ENCODE measurements around the gene MAP7.

Gene MAP7

DNA sequence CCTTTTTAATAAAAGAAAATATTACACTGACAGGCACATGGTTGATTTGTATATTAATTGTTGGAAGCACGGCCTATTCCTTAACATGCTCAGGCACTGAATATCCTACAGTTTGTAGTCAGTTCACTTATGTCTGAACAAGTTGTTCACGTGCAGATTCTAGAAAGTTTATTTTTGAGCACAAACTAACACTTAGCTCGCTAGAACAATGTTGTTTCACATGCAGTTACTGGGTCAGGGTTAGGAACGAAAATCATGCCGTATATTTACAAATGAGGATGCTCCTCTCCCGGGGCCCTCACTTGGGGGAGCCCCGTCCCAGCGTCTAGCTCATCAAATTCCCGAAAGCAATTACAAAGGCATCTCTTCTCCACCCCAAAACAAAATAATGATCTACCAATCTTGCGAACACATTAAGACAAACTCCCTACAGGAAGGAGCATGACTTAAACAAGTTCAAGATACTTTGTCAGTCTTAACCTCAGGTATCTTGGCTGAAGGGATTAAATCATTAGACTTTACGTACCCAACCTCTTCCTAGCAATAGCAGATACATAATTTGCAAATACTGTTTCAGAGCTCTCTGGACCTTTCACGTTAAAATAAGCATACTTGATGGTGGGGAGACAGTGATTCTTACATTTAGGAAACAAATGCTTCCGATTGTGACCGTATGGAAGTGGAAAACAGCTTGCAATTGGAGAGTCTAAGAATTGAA lies 1.5 kb downstream of the MAP7 start:
- no peak for TF ChIP-seq CTCF (IDR thresholded peaks at IDR 0.05; ENCODE audit: extremely low read depth, missing control alignments)
- DNase-seq (ENCODE audit: low spot score) = no peak

- DNase-seq (ENCODE audit: low spot score) = no peak
- TF ChIP-seq CTCF (IDR thresholded peaks at IDR 0.05; ENCODE audit: extremely low read depth, missing control alignments) = no peak
Measured at GRCh38 chr6:136547871-136548270, 2.4 kb downstream of the MAP7 start.

DNA sequence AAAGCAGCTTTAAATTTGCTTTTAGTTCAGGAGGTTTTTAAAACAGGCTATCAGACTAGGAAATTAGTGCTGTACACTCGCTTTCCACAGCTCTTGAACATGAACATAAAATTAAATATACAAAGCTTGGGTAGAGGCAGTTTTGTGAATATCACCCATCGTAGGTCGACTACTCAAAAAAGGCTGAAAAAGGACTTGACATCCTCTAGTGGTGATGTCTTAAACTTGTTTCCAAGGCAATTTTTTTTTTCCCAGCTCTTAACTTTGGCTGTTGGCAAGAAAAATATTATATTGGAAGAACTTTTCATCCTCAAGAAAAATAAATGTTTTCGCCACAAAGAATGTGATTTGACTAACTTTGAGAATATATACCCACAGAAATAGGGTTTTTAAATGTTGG lies 2.9 kb downstream of the MAP7 start:
- TF ChIP-seq CTCF (IDR thresholded peaks at IDR 0.05; ENCODE audit: extremely low read depth, missing control alignments) = peak; percentile 20
- no peak for DNase-seq (ENCODE audit: low spot score)

DNA sequence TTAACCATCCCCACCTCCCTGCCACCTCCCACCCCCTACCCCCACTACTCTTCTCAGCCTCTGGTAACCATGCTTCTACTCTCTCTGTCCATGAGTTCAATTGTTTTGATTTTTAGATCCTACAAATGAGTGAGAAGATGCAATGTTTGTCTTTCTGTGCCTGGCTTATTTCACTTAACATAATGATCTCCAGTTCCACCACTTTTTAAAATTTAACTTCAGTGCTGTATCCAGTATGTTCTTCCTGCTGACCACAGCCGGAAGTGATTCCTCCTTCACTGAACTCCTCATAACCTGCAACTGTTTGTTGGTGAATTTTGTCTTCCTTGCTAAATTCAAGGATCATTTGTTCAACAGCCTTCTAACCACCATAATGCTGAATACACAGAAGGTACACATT lies 3.9 kb downstream of the MAP7 start:
- TF ChIP-seq CTCF (IDR thresholded peaks at IDR 0.05; ENCODE audit: extremely low read depth, missing control alignments) = no peak
- no peak for DNase-seq (ENCODE audit: low spot score)

DNA sequence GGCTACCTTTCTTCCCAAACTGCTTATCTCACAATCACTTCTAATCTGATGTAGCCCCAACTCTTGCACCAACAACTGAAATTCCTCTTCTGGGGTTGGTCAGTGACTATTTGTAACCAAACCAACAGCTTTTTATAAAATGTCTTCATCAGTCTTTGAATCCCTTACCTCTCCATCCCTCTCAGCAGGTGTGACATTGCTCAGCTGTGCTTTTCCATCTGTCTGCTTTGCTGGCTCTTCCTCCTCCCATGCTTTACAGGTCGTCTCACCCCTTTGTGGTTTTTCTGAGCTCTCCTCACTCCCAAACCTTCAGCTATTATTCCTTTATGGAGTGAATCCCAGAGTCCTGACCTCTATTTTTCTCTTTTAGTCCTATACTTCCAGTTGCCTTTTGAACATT lies 5.9 kb downstream of the MAP7 start:
- no peak for TF ChIP-seq CTCF (IDR thresholded peaks at IDR 0.05; ENCODE audit: extremely low read depth, missing control alignments)
- DNase-seq (ENCODE audit: low spot score) = no peak

DNA sequence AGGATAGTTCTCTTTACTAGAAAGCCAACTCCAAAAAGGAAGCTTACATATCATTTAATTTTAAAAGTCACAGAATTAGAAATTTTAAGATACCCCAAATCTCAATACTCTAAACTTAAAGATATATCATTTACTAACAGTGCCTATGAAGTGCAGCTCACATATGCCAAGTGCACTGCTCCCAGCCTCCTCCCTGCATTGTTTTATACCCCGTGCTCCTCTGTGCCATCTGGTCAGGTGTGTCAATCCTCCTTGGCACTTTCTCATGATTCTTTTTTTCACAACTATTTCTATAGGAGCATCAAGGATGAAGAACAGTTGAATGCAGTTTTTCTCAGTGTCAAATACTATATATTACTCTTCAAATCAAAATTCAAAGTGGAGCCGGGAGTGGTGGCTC lies 8.8 kb downstream of the MAP7 start:
- no peak for DNase-seq (ENCODE audit: low spot score)
- TF ChIP-seq CTCF (IDR thresholded peaks at IDR 0.05; ENCODE audit: extremely low read depth, missing control alignments) = no peak

DNA sequence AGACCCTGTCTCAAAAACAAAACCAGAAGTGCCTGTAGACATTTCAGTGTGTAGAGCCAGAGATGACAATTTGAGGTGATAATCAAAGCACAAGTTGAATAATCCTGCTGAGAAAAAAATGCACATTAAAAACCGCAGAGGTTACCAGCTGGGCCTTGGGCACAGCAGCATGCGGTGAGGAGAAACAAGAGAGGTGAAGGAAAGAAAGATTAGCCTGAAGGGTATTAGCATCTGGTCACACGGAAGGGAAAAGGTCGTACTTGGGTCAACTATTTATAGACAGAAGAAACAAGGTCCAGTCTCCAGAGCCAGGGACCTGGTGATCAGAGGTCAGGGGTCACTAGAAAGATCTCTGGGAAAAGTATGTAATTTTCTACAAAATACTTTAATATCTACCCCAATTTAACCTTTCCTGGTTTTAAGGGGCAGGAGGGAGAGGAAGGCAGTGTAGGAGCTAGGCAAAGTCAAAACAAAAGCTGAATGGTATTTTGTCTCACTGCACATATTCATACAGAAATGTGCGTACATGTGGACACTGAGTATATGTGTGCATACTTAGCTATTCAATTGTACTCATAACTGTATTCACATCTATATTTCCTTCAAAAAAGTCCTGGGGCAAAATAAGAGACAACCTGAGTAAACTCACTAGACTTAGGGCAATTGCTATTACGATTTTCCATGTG lies 10.1 kb downstream of the MAP7 start:
- DNase-seq (ENCODE audit: low spot score) = no peak
- TF ChIP-seq CTCF (IDR thresholded peaks at IDR 0.05; ENCODE audit: extremely low read depth, missing control alignments) = no peak
